NB4 (cell line): ENCODE measurements around the gene MCF2L.

Source experiments
- CTCF ChIP-seq: IDR thresholded peaks from one replicate; pipeline ENCODE4 v1.5.1; 2012; ENCODE audit warnings: low read depth, low read length
- MAX ChIP-seq: IDR thresholded peaks from 2 replicates; pipeline ENCODE4 v1.6.1; 2011; ENCODE audit warnings: low read depth, low read length
- MYC ChIP-seq: IDR thresholded peaks from 2 replicates; pipeline ENCODE4 v1.6.1; 2011; ENCODE audit warnings: low read depth, low read length
- POLR2A ChIP-seq: IDR thresholded peaks from 2 replicates; pipeline ENCODE4 v1.6.1; 2011; ENCODE audit warnings: mild to moderate bottlenecking; ENCODE audit not compliant: insufficient read length; ENCODE audit errors: extremely low read depth

GRCh38 chr13:113074876-113075275 lies 105.9 kb downstream of the MCF2L start:
- TF ChIP-seq CTCF (no peak), MAX (no peak), POLR2A (no peak), MYC (no peak)
